Right atrium auricular region (tissue), 2 donors: ENCODE results near the gene POU6F2. TPM values are rescaled to one million over a fixed set of nuclear protein-coding genes. Genes with fewer than 3 reads are reported as not detected.

Source experiments
- DNase-seq: peaks from one replicate; pipeline ENCODE4 v3.0.0-alpha.2; 2019; ENCODE audit warnings: low spot score
- H3K27ac ChIP-seq, 2 donors: fragments of 200-600 bp; sonication (generic); 1 replicate in 1 of 2; 2 replicates in 1 of 2; pipeline ENCODE4 v1.5.1; 2016 to 2019
- H3K27me3 ChIP-seq, 2 donors: fragments of 200-600 bp; sonication (generic); one replicate each; pipeline versions ENCODE4 v1.5.1 to v1.6.0; 2017 to 2019
- H3K36me3 ChIP-seq: fragments of 200-600 bp; sonication (generic); one replicate; pipeline ENCODE4 v1.5.1; 2016
- H3K4me1 ChIP-seq, 2 donors: fragments of 200-600 bp; sonication (generic); one replicate each; pipeline versions ENCODE4 v1.5.1 to v1.6.0; 2017 to 2019
- H3K4me3 ChIP-seq, 2 donors: fragments of 200-600 bp; sonication (generic); 1 replicate in 1 of 2; 2 replicates in 1 of 2; pipeline ENCODE4 v1.5.1; 2017 to 2019; ENCODE audit warnings: mild to moderate bottlenecking in 1 of 2, moderate library complexity in 1 of 2
- H3K9me3 ChIP-seq, 2 donors: fragments of 200-600 bp; sonication (generic); one replicate each; pipeline ENCODE4 v1.5.1; 2019
- total RNA-seq, 2 donors: library from RNA; depleted of rRNA; stranded (reverse); fragments of >200 nt; gene quantifications; one replicate each; pipeline ENCODE4 v1.1.0, GENCODE V29; 2016
- TF ChIP-seq, protein P1 (sequence below), 2 donors: fragments of 200-600 bp; sonication (generic); IDR thresholded peaks; one replicate each; pipeline ENCODE4 v1.5.1; 2019; ENCODE audit warnings: antibody characterized with exemption in 2 of 2

Gene POU6F2
- total RNA-seq, 2 donors from 2014 or later = 0.85 to 1.5 TPM

DNA sequence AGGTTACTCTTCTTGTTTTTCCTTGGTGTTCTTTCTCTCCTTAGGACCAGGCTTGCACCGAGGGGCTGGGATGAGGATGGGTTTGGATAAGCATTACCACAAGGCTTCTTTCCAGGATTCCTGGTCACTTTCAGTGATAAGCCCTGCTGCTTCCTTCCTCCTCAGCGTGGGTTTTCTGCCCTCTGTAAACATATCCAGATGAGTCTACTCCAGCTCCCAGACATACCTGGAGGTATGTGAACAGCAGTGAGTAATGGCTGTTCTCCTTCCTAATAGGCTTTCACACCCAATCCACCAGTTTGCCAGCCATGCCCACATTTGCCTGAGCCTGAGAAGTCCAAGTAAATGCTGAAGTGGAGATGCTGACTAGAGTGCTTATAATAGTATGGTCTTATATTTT is 358.7 kb downstream of the POU6F2 start:
- no peaks in the 10 kb centered on the region for H3K27me3 ChIP-seq
- no peaks in the 10 kb centered on the region for H3K36me3 ChIP-seq
- H3K27ac ChIP-seq = no peak overlapping the region
- H3K4me1 ChIP-seq = no peaks in the 10 kb centered on the region
- no peaks in the 10 kb centered on the region for H3K9me3 ChIP-seq
- TF ChIP-seq, protein P1, sequence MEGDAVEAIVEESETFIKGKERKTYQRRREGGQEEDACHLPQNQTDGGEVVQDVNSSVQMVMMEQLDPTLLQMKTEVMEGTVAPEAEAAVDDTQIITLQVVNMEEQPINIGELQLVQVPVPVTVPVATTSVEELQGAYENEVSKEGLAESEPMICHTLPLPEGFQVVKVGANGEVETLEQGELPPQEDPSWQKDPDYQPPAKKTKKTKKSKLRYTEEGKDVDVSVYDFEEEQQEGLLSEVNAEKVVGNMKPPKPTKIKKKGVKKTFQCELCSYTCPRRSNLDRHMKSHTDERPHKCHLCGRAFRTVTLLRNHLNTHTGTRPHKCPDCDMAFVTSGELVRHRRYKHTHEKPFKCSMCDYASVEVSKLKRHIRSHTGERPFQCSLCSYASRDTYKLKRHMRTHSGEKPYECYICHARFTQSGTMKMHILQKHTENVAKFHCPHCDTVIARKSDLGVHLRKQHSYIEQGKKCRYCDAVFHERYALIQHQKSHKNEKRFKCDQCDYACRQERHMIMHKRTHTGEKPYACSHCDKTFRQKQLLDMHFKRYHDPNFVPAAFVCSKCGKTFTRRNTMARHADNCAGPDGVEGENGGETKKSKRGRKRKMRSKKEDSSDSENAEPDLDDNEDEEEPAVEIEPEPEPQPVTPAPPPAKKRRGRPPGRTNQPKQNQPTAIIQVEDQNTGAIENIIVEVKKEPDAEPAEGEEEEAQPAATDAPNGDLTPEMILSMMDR (IDR thresholded peaks at IDR 0.05) = no peak
- DNase-seq = no peak
- no peak overlapping the region for H3K4me3 ChIP-seq

DNA sequence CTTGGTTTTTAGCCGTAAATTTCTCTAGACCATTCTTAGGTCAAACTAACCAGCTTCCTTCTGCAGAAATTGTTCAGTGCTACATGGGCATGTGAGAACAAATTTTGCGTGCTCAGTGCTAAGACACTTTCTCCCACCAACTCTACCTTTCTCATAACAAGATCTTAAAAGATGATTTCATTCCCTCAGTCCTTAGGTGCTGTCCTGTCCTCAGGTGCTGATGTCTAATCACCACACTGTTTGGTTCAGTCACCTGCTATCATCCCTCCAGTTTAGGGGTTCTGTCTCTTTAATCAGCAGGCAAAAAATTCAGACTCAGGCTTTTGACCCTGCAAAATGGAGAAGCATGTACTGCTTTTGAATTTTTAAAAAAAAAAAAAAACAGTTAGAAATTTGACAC is 361.0 kb downstream of the POU6F2 start:
- DNase-seq = no peak
- Histone ChIP-seq H3K4me1 (no peaks in the 10 kb centered on the region), H3K27ac (no peak overlapping the region), H3K36me3 (no peaks in the 10 kb centered on the region), H3K27me3 (no peaks in the 10 kb centered on the region), H3K9me3 (no peaks in the 10 kb centered on the region), H3K4me3 (no peak overlapping the region)
- TF ChIP-seq, protein P1 (IDR thresholded peaks at IDR 0.05) = no peak

DNA sequence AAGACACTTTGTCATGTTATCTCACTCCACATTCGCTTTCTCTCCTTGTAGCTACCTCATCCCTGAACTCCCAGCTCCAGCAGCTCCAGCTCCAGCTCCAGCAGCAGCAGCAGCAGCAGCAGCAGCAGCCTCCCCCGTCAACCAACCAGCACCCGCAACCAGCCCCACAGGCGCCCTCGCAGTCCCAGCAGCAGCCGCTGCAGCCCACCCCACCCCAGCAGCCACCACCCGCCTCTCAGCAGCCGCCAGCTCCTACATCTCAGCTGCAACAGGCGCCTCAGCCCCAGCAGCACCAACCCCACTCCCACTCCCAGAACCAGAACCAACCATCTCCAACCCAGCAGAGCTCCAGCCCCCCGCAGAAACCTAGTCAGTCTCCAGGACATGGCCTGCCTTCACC is 361.9 kb downstream of the POU6F2 start:
- no peak for DNase-seq
- no peaks in the 10 kb centered on the region for H3K4me1 ChIP-seq

DNA sequence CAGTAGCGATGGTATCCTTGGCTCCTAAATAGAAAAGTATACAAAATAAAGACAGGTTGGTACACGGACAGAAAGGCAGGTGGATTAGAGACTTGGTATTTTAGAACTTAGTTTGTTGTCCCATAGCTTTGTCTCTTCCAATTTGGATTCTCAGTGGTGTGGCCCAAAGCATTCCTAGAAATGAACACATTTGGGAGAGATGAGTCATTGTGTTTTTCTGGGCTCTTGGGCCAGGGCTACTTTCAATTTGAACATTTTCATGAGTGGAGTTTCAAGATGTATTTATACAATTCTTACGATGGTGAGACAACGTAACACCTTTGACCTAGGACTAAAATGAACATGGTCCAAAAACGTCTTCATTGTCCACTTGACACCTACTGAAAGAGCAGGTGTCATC is 363.4 kb downstream of the POU6F2 start:
- Histone ChIP-seq H3K27ac (no peak overlapping the region), H3K36me3 (no peaks in the 10 kb centered on the region), H3K9me3 (no peaks in the 10 kb centered on the region), H3K4me1 (no peaks in the 10 kb centered on the region), H3K4me3 (no peak overlapping the region), H3K27me3 (no peaks in the 10 kb centered on the region)
- no peak for DNase-seq
- TF ChIP-seq, protein P1 (IDR thresholded peaks at IDR 0.05) = no peak

More for the DNA sequence above, 361.9 kb downstream of the POU6F2 start:
- Histone ChIP-seq H3K36me3 (no peaks in the 10 kb centered on the region), H3K27me3 (no peaks in the 10 kb centered on the region), H3K4me3 (no peak overlapping the region), H3K9me3 (no peaks in the 10 kb centered on the region), H3K27ac (no peak overlapping the region)
- TF ChIP-seq, protein P1 (IDR thresholded peaks at IDR 0.05) = no peak

DNA sequence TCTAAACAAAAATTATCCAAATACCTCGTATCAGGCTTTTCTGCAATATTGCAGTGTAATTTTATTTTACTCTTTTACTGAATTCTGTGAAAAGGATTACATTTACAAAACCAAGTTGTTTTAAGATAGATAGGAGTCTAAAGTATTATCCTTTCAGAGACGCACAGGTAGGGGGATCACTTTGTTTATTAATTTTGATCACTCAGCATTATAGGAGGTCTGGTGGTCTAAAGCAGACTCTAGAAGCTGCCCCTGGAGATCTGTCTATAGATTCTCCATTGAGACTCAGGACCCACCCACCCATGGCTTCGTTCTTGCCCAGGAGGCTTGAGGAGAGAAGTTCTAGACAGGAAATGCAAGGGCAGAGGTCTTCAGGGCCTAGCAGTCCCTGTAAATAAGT is 365.1 kb downstream of the POU6F2 start:
- no peak for DNase-seq

More for the DNA sequence above, 365.1 kb downstream of the POU6F2 start:
- Histone ChIP-seq H3K4me3 (no peak overlapping the region), H3K9me3 (no peaks in the 10 kb centered on the region), H3K36me3 (no peaks in the 10 kb centered on the region), H3K27ac (no peak overlapping the region), H3K27me3 (no peaks in the 10 kb centered on the region), H3K4me1 (no peaks in the 10 kb centered on the region)
- TF ChIP-seq, protein P1 (IDR thresholded peaks at IDR 0.05) = no peak
